B cell (primary cell): Measurements from ENCODE around the gene SNTG2. TPM values are rescaled to one million over a fixed set of nuclear protein-coding genes. Genes with fewer than 3 reads are reported as not detected.

Experiments
- ATAC-seq: fragments of 200-7000 bp; cut with Tn5 transposase; one replicate; pipeline ENCODE4 v1.10.0; 2021; ENCODE audit warnings: low read depth, mild to moderate bottlenecking, moderate number of reproducible peaks, moderate library complexity
- CTCF ChIA-PET: fragments of 350-600 bp; sonication (Branson Sonifier 250); formaldehyde crosslinking; loops from one replicate; lab custom pipeline; 2021; ENCODE audit warnings: antibody characterized with exemption, inconsistent platforms; lab: Charles Lee
- POLR2A ChIA-PET: fragments of 350-600 bp; sonication (Branson Sonifier 250); formaldehyde crosslinking; loops from one replicate; lab custom pipeline; 2021; ENCODE audit warnings: antibody characterized with exemption; lab: Charles Lee
- DNase-seq: peaks from one replicate; pipeline ENCODE4 v3.0.0; 2013
- H2AFZ ChIP-seq: 2 replicates; pipeline ENCODE4 v1.6.1; 2012; ENCODE audit warnings: mild to moderate bottlenecking, low read depth, low read length; ENCODE audit not compliant: insufficient read depth, poor library complexity, severe bottlenecking
- H3K27ac ChIP-seq, 2 donors: 1 replicate in 1 of 2; 2 replicates in 1 of 2; pipeline ENCODE4 v1.5.1; 2012 to 2013; ENCODE audit warnings: low read length in 2 of 2, mild to moderate bottlenecking in 2 of 2, moderate library complexity in 1 of 2
- H3K27me3 ChIP-seq, 4 experiments: fragments of 200-600 bp in 1 of 4; sonication (generic) in 1 of 4; replicated peaks in 1 of 4; 1 replicate in 2 of 4; 2 replicates in 2 of 4; pipeline versions ENCODE4 v1.6.1 to v1.7.0; 2013 to 2016; ENCODE audit warnings: low read length in 3 of 4, mild to moderate bottlenecking in 2 of 4, mixed read lengths in 1 of 4, moderate library complexity in 1 of 4; ENCODE audit not compliant: insufficient read depth in 4 of 4, control insufficient read depth in 3 of 4; ENCODE audit errors: control extremely low read depth in 1 of 4
- H3K36me3 ChIP-seq, 2 experiments: replicated peaks in 1 of 2; 1 replicate in 1 of 2; 2 replicates in 1 of 2; pipeline versions ENCODE4 v1.6.1 to v1.7.1; 2013; ENCODE audit warnings: low read length in 1 of 2; ENCODE audit not compliant: insufficient read depth in 2 of 2, control insufficient read depth in 1 of 2; ENCODE audit errors: control extremely low read depth in 1 of 2, extremely low read depth in 1 of 2
- H3K4me1 ChIP-seq, 2 donors: fragments of 200-600 bp in 1 of 2; sonication (generic) in 1 of 2; 1 replicate in 1 of 2; 2 replicates in 1 of 2; pipeline versions ENCODE4 v1.5.1 to v1.6.1; 2013 to 2017; ENCODE audit warnings: low read length in 2 of 2; ENCODE audit not compliant: control insufficient read depth in 2 of 2, insufficient read depth in 2 of 2
- H3K4me2 ChIP-seq: replicated peaks from 2 replicates; pipeline ENCODE3; 2012; ENCODE audit warnings: mild to moderate bottlenecking, low read depth, low read length; ENCODE audit not compliant: poor library complexity, severe bottlenecking
- H3K4me3 ChIP-seq, 5 experiments: fragments of 200-600 bp in 1 of 5; sonication (generic) in 1 of 5; 1 replicate in 3 of 5; 2 replicates in 2 of 5; pipeline versions ENCODE4 v1.5.1 to v1.7.0; 2011 to 2016; ENCODE audit warnings: low read length in 4 of 5, mild to moderate bottlenecking in 4 of 5, low read depth in 2 of 5, control low read depth in 1 of 5, moderate library complexity in 1 of 5; ENCODE audit not compliant: insufficient read depth in 1 of 5; ENCODE audit errors: control extremely low read depth in 1 of 5, extremely low read depth in 1 of 5
- H3K79me2 ChIP-seq: fragments of 200-600 bp; sonication (generic); one replicate; pipeline ENCODE4 v1.6.0; 2016; ENCODE audit warnings: low read length; ENCODE audit not compliant: control insufficient read depth, insufficient read depth
- H3K9ac ChIP-seq: fragments of 200-600 bp; sonication (generic); 2 replicates; pipeline ENCODE4 v1.6.1; 2017; ENCODE audit warnings: mild to moderate bottlenecking, low read length, moderate library complexity
- H3K9me3 ChIP-seq, 3 donors: one replicate each; pipeline versions ENCODE4 v1.6.1 to v1.7.1; 2013; ENCODE audit warnings: low read length in 2 of 3; ENCODE audit not compliant: control insufficient read depth in 2 of 3, insufficient read depth in 1 of 3; ENCODE audit errors: control extremely low read depth in 1 of 3
- H4K20me1 ChIP-seq: 2 replicates; pipeline ENCODE4 v1.6.0; 2012; ENCODE audit warnings: mild to moderate bottlenecking, low read length; ENCODE audit not compliant: insufficient read depth, control insufficient read depth, poor library complexity, severe bottlenecking
- H3K27ac Mint-ChIP-seq: one replicate; pipeline ENCODE4 v1.8.0; 2021; ENCODE audit warnings: mixed read lengths
- H3K27me3 Mint-ChIP-seq: one replicate; pipeline ENCODE4 v1.8.0; 2021; ENCODE audit warnings: mixed read lengths
- H3K4me1 Mint-ChIP-seq: one replicate; pipeline ENCODE4 v1.8.0; 2021; ENCODE audit warnings: mixed read lengths
- H3K4me3 Mint-ChIP-seq: one replicate; pipeline ENCODE4 v1.8.0; 2021; ENCODE audit warnings: mixed read lengths
- H3K9me3 Mint-ChIP-seq: one replicate; pipeline ENCODE4 v1.8.0; 2022; ENCODE audit warnings: mixed read lengths; ENCODE audit not compliant: insufficient read depth
- EZH2 ChIP-seq: IDR thresholded peaks from 2 replicates; pipeline ENCODE4 v1.6.1; 2012; ENCODE audit warnings: borderline replicate concordance, low read depth, mild to moderate bottlenecking, moderate library complexity, low read length; ENCODE audit not compliant: insufficient read depth, poor library complexity, severe bottlenecking
- WGBS: methylation state at CpG from one replicate; pipeline ENCODE4 v1.1.5; 2013; ENCODE audit warnings: missing lambda C conversion rate; ENCODE audit not compliant: insufficient coverage; 5-methylcytosine and 5-hydroxymethylcytosine counted together
- intact Hi-C: fragments of 100-400 bp; cut with micrococcal nuclease; formaldehyde crosslinking; loops from one replicate; pipeline ENCODE4 v1.10.0; 2022
- polyA plus RNA-seq: library from polyadenylated mRNA; depleted of rRNA; stranded (reverse); fragments of >200 nt; gene quantifications from 2 replicates; pipeline ENCODE4 v1.2.3, GENCODE V29; 2012
- total RNA-seq, 2 donors: library from RNA; stranded (reverse); fragments of 120-200 nt in 1 of 2; gene quantifications; 1 replicate in 1 of 2; 2 replicates in 1 of 2; pipeline versions ENCODE4 v1.2.3 to v1.2.4, GENCODE V29; 2013 to 2022
- TF ChIP-seq, protein P1 (sequence below): fragments of 200-600 bp; IDR thresholded peaks from one replicate; pipeline ENCODE4 v1.8.0; 2022; ENCODE audit warnings: antibody characterized with exemption, mild to moderate bottlenecking

Gene SNTG2
- total and polyA plus RNA-seq, 2 donors (not counting 1 experiment from before 2014, with no cell fraction given) = 2.1 to 2.4 TPM

DNA sequence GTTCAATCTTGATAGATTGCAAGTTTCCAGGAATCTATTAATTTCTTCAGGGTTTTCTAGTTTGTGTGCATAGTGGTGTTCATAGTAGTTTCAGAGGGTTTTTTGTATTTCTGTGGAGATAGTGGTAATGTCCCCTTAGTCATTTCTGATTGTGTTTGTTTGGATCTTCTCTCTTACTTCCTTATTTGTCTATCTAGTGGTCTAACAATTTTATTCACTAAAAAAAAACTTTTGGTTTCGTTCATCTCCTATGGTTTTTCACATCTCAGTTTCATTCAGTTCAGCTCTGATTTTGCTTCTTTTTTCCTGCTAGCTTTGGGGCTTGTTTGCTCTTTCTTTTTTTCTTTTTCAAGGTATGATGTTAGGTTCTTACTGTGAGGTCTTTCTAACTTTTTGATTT, 94.5 kb downstream of the SNTG2 start:
- ChIA-PET CTCF (no interaction called here), POLR2A (no interaction called here)
- Mint-ChIP-seq H3K4me1 (no peaks in the 10 kb centered on the region), H3K9me3 (peaks cover 5% of the 10 kb centered on the region), H3K27me3 (no peaks in the 10 kb centered on the region), H3K27ac (no peak overlapping the region), H3K4me3 (no peak overlapping the region)
- no peak overlapping the region for H3K27ac ChIP-seq
- WGBS = no CpG with 5 or more reads among the region's 1 CpG
- H3K9ac ChIP-seq = no peak overlapping the region
- H3K9me3 ChIP-seq = peaks cover 0 to 5% (median 0%) of the 10 kb centered on the region in 3 donors
- intact Hi-C loops = loop anchor here (5.0 kb wide), 1 partner anchor 502 kb away; no protein-coding TSS in a partner anchor
- TF ChIP-seq, protein P1, sequence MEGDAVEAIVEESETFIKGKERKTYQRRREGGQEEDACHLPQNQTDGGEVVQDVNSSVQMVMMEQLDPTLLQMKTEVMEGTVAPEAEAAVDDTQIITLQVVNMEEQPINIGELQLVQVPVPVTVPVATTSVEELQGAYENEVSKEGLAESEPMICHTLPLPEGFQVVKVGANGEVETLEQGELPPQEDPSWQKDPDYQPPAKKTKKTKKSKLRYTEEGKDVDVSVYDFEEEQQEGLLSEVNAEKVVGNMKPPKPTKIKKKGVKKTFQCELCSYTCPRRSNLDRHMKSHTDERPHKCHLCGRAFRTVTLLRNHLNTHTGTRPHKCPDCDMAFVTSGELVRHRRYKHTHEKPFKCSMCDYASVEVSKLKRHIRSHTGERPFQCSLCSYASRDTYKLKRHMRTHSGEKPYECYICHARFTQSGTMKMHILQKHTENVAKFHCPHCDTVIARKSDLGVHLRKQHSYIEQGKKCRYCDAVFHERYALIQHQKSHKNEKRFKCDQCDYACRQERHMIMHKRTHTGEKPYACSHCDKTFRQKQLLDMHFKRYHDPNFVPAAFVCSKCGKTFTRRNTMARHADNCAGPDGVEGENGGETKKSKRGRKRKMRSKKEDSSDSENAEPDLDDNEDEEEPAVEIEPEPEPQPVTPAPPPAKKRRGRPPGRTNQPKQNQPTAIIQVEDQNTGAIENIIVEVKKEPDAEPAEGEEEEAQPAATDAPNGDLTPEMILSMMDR = no peak
- no peak for TF ChIP-seq EZH2
- H3K27me3 ChIP-seq = no peaks in the 10 kb centered on the region
- no peak for DNase-seq
- H3K4me2 ChIP-seq = no peak overlapping the region
- no peak overlapping the region for H2AFZ ChIP-seq
- H3K79me2 ChIP-seq = no peaks in the 10 kb centered on the region
- H3K36me3 ChIP-seq = no peaks in the 10 kb centered on the region
- no peak for ATAC-seq
- H4K20me1 ChIP-seq = no peaks in the 10 kb centered on the region
- H3K4me3 ChIP-seq = no peak overlapping the region
- no peaks in the 10 kb centered on the region for H3K4me1 ChIP-seq

DNA sequence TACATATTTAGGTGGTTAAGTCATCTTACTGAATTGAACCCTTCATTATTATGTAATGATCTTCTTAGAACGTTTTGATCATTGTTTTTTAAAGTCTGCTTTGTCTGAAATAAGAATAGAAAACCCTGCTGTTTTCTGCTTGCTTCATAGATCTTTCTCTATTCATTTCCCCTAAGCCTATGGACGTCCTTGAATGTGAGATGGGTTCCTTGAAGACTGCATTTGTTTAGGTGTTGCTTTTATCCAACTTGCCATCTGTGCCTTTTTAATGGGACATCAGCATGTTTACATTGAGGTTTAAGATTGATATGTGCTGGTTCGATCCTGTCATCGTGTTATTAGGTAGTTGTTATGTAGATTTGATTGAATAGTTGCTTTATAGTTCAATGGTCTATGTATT, 95.4 kb downstream of the SNTG2 start:
- H3K27me3 Mint-ChIP-seq = no peaks in the 10 kb centered on the region

More for the DNA sequence above, 95.4 kb downstream of the SNTG2 start:
- Histone ChIP-seq H4K20me1 (no peaks in the 10 kb centered on the region), H3K4me3 (no peak overlapping the region), H3K4me2 (no peak overlapping the region), H3K9ac (no peak overlapping the region), H3K9me3 (peaks cover 0 to 5% (median 0%) of the 10 kb centered on the region in 3 donors), H3K4me1 (no peaks in the 10 kb centered on the region), H3K27me3 (no peaks in the 10 kb centered on the region), H3K36me3 (no peaks in the 10 kb centered on the region), H3K27ac (no peak overlapping the region), H3K79me2 (no peaks in the 10 kb centered on the region), H2AFZ (no peak overlapping the region)
- POLR2A ChIA-PET = no interaction called here
- no peak for ATAC-seq
- no peak overlapping the region for H3K4me3 Mint-ChIP-seq
- TF ChIP-seq EZH2 = no peak
- TF ChIP-seq, protein P1 = no peak
- no peak overlapping the region for H3K27ac Mint-ChIP-seq
- no peak for DNase-seq
- intact Hi-C loops = loop anchor here (5.0 kb wide), 1 partner anchor 501 kb away; no protein-coding TSS in a partner anchor
- CTCF ChIA-PET = no interaction called here
- WGBS = no CpG with 5 or more reads among the region's 4 CpGs
- H3K4me1 Mint-ChIP-seq = no peaks in the 10 kb centered on the region
- H3K9me3 Mint-ChIP-seq = peaks cover 5% of the 10 kb centered on the region
